ENCODE results near the gene BMAL2. TPM values are rescaled to one million over a fixed set of nuclear protein-coding genes. Genes with fewer than 3 reads are reported as not detected.

BMAL2 gene
- total RNA-seq, 1 experiment from 2014 or later = 23.1 TPM

- Histone ChIP-seq H3K23ac (ENCODE audit: insufficient read length, low read depth, low read length) (no peak overlapping the region), H3K4ac (ENCODE audit: low read depth, low read length) (no peak overlapping the region), H2BK20ac (ENCODE audit: low read depth, low read length, poor library complexity, severe bottlenecking) (no peak overlapping the region), H2BK15ac (ENCODE audit: low read depth, low read length) (no peak overlapping the region), H3K4me2 (ENCODE audit: insufficient read depth, insufficient read length, low read length) (no peak overlapping the region), H3K9ac (ENCODE audit: extremely low read depth, insufficient read length, low read length) (no peak overlapping the region), H3K79me2 (ENCODE audit: insufficient read depth, low read length) (no peaks in the 10 kb centered on the region), H4K8ac (replicated peaks; ENCODE audit: insufficient read length, low read depth, low read length) (no peak overlapping the region), H2BK5ac (ENCODE audit: insufficient read length, low read length) (no peak overlapping the region), H2BK12ac (ENCODE audit: insufficient read length, low read depth, low read length) (no peak overlapping the region), H2BK120ac (ENCODE audit: low read depth, low read length, poor library complexity, severe bottlenecking) (no peak overlapping the region), H3K56ac (ENCODE audit: insufficient read length, low read depth, low read length) (no peak overlapping the region), H2AFZ (ENCODE audit: low read length) (no peak overlapping the region), H3T11ph (ENCODE audit: low read length) (no peak overlapping the region), H3K79me1 (ENCODE audit: insufficient read depth, low read depth, low read length, poor library complexity, severe bottlenecking) (no peaks in the 10 kb centered on the region), H4K5ac (ENCODE audit: insufficient read length, low read depth, low read length) (no peak overlapping the region), H3K27ac (ENCODE audit: insufficient read length, low read depth, low read length) (no peak overlapping the region), H4K91ac (ENCODE audit: insufficient read length, low read depth, low read length) (no peak overlapping the region), H3K23me2 (ENCODE audit: insufficient read length, low read depth, low read length, poor library complexity, severe bottlenecking) (no peaks in the 10 kb centered on the region), H3K9me3 (ENCODE audit: control insufficient read depth, low read depth, low read length) (no peaks in the 10 kb centered on the region), H3K4me1 (ENCODE audit: insufficient read depth, low read length) (no peaks in the 10 kb centered on the region), H3K27me3 (ENCODE audit: insufficient read depth, low read length) (no peaks in the 10 kb centered on the region), H4K20me1 (ENCODE audit: control insufficient read depth, insufficient read depth, insufficient read length) (no peaks in the 10 kb centered on the region), H2AK5ac (ENCODE audit: insufficient read length, low read length) (no peak overlapping the region), H3K18ac (ENCODE audit: insufficient read length, low read depth, low read length) (no peak overlapping the region), H3K14ac (ENCODE audit: insufficient read depth, low read length) (no peak overlapping the region)
- Mint-ChIP-seq H3K4me3 (no peak overlapping the region), H3K27me3 (ENCODE audit: low read depth) (no peaks in the 10 kb centered on the region), H3K9me3 (peaks cover 11% of the 10 kb centered on the region in 2 experiments; a peak in 4 of 5 replicates), H3K4me1 (peaks cover 0 to 5% of the 10 kb centered on the region in 2 experiments; a peak in 1 of 4 replicates), H3K27ac (no peak overlapping the region), H3K36me3 (ENCODE audit: insufficient read depth in 1 of 3, low read depth in 3 of 3) (peaks cover 20 to 39% (median 39%) of the 10 kb centered on the region in 3 experiments)
- no peak for DNase-seq
- TF ChIP-seq CTCF (conservative IDR thresholded peaks at IDR 0.05) = no peak
Measured at GRCh38 chr12:27300226-27300625, 32.4 kb upstream of the BMAL2 start.
